Tibial nerve (tissue), 4 donors: ENCODE measurements around the gene TUBG2.

Experiments used
- CTCF ChIP-seq, 5 experiments: fragments of 200-600 bp in 3 of 5; fragments of 450-650 bp in 2 of 5; sonication (generic) in 3 of 5; IDR thresholded peaks; one replicate each; pipeline ENCODE4 v1.5.1; 2016 to 2019; ENCODE audit warnings: antibody characterized with exemption in 5 of 5, mild to moderate bottlenecking in 3 of 5, moderate library complexity in 2 of 5
- EP300 ChIP-seq, 2 donors: sonication (generic); formaldehyde crosslinking; IDR thresholded peaks; one replicate each; pipeline ENCODE4 v1.6.1; 2017; ENCODE audit warnings: antibody characterized with exemption in 2 of 2, mild to moderate bottlenecking in 1 of 2
- POLR2A ChIP-seq, 2 donors: fragments of 450-650 bp; IDR thresholded peaks; one replicate each; pipeline ENCODE4 v1.6.1; 2017; ENCODE audit warnings: antibody characterized with exemption in 2 of 2, mild to moderate bottlenecking in 2 of 2, moderate library complexity in 2 of 2

- TF ChIP-seq CTCF (IDR thresholded peaks at IDR 0.05) = peak in 4 of 5 experiments; percentile 21 to 57 (median 36)
- peak; percentile 58 to 85 for TF ChIP-seq POLR2A (IDR thresholded peaks at IDR 0.05)
- peak in 1 of 2 donors; percentile 81 for TF ChIP-seq EP300 (IDR thresholded peaks at IDR 0.05)
Measured at GRCh38 chr17:42676424-42677011, 17.4 kb downstream of the TUBG2 start, which contains the start of gene PLEKHH3.
